ENCODE results near the gene HNRNPA0.

Gene HNRNPA0

DNA sequence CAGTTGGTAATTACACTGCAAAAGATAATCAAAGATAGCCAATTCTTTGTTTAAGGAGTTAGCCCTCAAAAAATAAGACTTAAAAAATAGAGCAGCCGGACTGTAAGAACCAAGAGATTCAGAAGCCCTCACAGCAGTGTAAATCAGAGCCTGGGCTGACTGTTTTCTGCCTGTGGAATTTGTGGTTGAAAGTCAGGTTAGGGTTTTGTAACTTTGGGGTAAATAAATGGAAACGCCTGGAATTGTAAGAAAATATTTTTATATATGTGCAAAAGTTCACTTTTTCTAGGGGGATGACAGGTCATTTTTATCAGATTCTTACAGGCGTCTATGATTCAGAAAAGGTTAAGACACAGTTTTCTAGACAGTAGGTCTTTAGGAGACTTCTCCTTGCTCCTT, 53.9 kb downstream of the HNRNPA0 start:
- TF ChIP-seq, protein P1, sequence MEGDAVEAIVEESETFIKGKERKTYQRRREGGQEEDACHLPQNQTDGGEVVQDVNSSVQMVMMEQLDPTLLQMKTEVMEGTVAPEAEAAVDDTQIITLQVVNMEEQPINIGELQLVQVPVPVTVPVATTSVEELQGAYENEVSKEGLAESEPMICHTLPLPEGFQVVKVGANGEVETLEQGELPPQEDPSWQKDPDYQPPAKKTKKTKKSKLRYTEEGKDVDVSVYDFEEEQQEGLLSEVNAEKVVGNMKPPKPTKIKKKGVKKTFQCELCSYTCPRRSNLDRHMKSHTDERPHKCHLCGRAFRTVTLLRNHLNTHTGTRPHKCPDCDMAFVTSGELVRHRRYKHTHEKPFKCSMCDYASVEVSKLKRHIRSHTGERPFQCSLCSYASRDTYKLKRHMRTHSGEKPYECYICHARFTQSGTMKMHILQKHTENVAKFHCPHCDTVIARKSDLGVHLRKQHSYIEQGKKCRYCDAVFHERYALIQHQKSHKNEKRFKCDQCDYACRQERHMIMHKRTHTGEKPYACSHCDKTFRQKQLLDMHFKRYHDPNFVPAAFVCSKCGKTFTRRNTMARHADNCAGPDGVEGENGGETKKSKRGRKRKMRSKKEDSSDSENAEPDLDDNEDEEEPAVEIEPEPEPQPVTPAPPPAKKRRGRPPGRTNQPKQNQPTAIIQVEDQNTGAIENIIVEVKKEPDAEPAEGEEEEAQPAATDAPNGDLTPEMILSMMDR (conservative IDR thresholded peaks at IDR 0.05; ENCODE audit: low read length): no peak
- DNase-seq (ENCODE audit: low read depth): peak; percentile 43
- no peak overlapping the region for H3K4me3 ChIP-seq (ENCODE audit: low read length)

DNA sequence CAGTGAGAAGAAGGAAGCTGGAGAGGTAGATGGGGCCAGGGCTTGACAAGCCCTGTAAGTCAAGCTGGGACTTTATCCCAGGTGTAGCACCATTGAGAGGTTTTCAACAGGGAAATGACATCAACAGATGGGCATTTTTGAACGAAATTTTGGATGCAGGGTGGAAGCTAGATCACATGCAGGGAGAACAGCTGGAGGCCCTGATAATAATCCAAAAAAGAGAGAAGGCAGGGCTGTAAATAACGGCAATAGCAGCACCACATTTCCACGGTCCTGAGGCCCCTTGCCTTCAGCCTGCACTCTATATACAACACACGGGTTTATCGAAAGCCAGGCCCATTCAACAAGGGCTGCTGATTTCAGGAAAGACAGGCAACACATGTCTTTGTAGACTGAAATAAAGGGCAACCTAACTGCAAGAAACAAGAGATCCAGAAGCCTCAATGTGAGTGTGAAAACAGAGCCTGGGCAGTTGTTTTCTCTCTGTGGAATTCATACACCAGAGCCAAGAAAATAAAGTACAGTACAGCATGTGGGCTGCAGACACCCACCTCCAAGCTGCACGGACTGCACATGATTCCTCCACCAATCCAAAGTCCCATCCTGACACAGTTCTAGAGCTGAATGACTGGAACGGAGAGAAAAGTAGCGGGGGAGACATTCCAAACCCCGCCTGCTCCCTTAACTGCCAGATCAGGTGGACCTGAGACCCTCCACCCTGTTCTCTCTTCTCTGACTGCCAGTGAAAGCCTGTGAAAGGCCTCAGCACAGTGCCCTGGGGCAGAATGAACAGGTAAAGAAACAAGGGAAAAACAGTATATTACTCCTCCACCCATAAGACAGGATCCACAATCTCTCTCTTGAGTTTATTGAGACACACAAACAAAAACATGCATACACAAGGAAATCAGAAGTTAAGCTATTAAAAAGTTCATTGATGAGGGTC, 54.6 kb downstream of the HNRNPA0 start:
- TF ChIP-seq, protein P1 (conservative IDR thresholded peaks at IDR 0.05; ENCODE audit: low read length): no peak
- DNase-seq (ENCODE audit: low read depth): peak; percentile 32
- no peak overlapping the region for H3K4me3 ChIP-seq (ENCODE audit: low read length)

DNA sequence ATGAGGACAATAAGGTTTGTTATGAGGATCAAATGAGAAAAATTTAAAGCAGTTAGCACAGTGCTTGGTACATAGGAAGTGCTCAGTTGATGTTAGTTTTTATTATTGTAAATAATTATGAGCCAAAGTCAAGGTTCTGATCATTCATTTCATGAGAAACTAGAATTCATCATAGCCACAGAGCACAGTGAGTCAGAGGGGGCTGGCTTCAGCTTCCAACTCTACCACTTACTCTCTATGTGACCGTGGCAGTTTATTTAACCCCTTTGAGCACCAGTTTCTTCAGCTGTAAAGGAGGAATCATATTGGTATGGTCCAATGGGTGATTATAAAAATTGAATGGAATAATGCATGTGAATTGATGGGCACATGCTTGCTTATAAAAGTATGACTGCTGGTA, 57.7 kb downstream of the HNRNPA0 start:
- no peak overlapping the region for H3K4me3 ChIP-seq (ENCODE audit: low read length)
- no peak for DNase-seq (ENCODE audit: low read depth)
- TF ChIP-seq, protein P1 (conservative IDR thresholded peaks at IDR 0.05; ENCODE audit: low read length): no peak

DNA sequence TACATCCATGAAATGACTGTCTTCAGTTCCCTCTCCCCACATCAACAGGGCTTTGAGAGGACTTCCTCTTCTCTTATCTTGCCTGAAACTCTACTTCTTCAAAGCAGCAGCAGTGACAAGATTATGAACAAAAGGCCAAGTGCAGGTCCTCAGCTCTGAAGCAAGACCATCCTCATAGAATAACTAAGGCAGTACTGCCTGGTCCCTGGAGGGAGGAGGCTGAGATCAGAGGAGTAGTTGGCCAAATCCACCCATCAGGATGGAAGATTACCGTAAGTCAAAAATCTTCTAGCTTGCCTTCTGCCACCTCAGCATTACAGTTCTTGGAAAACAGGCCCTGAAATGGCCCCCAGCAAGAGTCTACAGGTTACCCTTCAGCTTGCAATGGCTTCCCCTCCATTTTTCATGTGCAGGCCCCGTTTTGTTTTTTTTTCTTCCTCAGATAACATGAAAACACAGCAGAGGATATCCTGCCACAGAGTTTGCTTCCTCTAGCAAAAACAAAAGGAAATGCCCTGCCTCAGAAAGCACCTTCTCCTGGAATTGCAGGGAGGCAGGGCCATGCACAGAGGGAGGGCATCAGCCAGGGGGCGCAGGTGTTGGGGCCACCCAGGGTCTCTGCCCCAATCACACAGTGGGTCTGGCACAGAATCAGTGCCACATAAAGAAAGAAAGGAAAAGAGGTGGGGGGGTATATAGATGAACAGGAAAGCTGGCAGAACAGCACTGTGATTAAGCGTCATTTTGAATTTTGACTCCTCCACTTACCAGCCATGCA, 58.3 kb downstream of the HNRNPA0 start:
- DNase-seq (ENCODE audit: low read depth): no peak
- TF ChIP-seq, protein P1 (conservative IDR thresholded peaks at IDR 0.05; ENCODE audit: low read length): no peak
- no peak overlapping the region for H3K4me3 ChIP-seq (ENCODE audit: low read length)
